GM19455 (cell line): ENCODE data around the gene STX12.
"Not testable (repeated sequence)": the region's sequence is repeated elsewhere in the genome, so short reads cannot be mapped to it uniquely, and the experiment has no call there.

Experiments used
- ATAC-seq: cut with Tn5 transposase; IDR thresholded peaks from one replicate; pipeline ENCODE4 v1.9.1; 2021; ENCODE audit not compliant: unreplicated experiment

Gene STX12

DNA sequence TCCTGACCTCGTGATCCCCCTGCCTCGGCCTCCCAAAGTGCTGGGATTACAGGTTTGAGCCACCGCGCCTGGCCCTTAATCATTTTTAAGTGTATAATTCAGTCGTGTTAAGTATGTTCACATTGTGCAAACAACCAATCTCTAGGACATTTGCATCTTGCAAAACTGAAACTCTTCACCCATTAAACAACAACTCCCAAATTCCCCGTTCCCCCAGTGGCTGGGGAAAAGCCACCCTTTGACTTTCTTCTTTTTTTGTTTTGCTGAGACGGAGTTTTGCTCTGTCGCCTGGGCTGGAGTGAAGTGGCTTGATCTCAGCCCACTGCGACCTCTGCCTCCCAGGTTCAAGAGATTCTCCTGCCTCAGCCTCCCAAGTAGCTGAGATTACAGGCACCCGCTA is 92.8 kb downstream of the STX12 start:
- ATAC-seq, result no peak

DNA sequence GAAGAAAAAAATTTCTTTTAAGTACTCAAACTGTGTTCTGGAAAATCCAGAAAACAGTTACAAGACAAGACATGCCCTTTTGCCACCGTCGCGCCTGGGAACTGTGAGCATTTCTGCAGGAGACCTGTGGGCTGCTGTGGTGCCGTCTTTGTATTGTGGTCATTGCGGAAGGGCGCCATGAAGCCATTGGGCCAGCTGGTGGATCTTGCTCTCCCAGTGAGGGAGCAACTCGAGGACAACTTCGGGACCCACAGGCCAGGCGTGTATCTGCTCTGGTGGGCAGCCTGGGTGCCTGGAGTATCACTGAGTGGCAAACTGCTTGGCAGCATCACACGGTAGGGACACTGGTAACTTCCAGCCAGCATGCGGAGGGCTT is 95.5 kb downstream of the STX12 start:
- no peak for ATAC-seq

DNA sequence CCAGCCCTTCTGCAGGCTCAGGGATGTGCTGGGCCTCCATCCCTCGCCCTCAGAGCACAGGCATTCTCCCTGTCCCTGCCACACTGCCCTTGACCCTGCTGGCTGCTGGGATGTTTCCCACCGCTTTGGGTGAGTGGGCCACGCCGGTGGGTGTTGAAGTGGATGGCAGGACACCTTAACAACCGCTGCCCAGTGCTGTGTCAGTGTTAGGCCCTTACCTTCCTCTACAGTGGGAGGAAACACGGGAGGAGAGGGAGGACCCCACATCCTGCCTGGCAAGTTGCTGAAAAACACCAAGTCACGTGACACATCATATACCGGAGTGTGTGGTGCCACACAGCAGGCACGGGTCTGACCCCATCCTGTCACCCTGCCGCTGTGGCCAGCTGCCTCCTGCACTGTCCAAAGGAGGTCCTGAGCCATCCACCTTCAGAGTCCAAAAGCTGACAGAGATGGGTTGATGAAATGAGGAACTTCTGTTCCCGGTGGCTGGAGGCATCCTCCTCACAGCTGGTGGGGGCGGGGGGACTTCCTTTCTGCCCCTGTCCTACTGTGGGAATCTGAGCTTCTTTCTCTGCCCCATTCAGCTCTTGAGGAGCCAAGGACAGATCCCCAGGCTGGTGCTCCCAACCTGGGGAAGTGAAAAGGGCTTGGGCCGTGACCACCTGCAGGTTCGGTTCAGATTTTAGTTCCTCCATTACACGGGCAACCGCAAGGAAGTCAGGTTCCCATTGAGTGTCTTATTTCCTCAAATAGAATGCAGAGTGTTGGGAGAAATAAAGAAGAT is 96.1 kb downstream of the STX12 start:
- no peak for ATAC-seq

DNA sequence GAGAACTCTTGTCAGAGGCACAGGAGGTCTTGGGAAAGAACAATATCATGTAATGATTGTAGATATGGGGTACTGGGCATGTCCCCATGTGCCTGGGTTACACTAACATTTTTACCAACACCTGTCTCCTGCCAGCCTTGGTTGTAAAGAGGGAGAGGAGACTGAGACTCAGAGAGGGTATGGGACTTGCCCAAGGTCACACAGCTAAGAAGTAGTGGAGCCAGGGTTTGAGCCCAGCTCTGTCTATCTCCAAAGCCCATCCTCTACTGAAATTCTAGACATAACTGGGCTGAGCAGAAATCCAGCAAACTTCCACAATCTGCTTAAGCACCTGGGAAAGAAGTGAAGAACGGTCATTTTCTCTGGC is 96.7 kb downstream of the STX12 start:
- ATAC-seq, result no peak

DNA sequence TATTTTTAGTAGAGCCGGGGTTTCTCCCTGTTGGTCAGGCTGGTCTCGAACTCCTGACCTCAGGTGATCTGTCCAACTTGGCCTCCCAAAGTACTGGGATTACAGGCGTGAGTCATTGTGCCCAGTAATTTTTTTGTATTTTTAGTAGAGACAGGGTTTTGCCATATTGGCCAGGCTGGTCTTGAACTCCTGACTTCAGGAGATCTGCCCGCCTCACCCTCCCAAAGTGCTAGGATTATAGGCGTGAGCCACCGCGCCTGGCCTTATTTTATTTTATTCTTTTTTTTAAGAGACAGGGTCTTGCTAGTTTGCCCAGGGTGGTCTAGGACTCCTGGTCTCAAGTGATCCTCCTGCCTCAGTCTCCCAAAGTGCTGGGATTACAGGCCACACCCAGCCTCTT is 98.1 kb downstream of the STX12 start:
- ATAC-seq, result not testable (repeated sequence)

DNA sequence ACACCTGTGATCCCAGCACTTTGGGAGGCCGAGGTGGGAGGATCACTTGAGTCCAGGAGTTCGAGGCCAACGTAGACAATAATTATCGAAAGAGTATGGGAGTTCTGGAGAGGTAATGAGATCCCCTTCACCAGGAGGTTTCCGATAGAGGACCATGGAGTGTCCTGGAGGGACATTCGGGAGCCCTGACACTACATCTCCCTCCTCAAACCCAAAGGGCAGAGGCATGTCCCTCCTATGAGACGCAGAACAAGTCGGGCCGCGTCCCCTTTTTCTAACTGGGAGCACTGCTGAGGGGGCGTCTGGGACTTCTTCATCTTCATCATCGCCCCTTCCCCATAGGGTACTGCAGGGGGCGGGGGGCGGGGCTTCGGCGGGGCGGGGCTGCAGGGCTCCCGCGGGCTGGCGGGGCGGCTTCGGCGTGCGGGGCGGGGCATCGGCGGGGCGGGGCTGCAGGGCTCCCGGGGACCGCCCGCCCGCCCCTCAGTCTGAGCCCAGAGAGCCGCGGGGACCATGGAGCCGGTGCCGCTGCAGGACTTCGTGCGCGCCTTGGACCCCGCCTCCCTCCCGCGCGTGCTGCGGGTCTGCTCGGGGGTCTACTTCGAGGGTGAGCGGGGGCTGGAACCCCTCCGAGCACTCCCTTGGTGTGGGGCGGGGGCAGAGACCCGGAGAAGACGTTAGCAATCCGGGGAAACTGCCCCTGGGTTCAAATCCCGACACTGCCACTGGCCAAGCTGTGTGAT is 99.2 kb downstream of the STX12 start, which contains the start of gene THEMIS2:
TSS of gene THEMIS2 (plus strand) at position 486 of the 743 bp plus-strand sequence. CDS start at position 514, 28 bp downstream.
- ATAC-seq, result no peak

DNA sequence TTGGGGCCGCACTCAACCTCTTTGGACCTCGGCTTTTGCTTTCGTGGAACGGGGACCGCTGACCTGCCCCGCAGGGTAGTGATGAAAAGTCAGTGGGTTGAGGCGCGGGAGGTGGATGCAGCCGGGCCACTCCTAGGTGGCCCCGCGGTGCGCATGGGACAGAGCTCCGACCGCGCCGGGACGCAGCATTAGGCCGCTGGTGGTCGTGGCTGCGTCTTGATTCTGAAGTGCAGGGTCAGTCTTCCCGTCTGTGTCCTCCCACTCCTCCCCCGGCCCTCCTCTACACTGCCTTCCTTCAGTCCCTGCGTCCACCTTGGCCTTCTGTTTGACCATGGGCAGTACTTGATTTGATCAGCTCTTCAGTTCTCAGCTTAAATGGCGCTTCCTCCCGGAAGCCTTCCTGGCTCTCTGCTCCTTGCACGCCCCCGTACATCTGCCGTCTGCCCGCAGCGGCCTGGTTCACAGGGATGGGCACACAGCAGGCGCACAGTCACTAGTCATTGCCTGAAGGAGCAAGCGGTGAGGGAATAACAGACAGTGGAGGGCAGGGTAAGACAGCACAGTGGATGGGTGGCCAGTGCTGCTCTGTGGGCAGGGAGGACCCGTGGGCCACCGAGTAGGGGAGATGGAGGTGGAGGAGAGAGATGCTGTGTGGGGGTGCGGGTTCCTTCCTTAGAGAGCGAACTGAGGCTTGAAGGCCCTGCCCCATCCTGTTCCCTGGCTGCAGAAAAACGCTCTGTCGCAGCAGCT is 100.0 kb downstream of the STX12 start:
- ATAC-seq, result no peak

DNA sequence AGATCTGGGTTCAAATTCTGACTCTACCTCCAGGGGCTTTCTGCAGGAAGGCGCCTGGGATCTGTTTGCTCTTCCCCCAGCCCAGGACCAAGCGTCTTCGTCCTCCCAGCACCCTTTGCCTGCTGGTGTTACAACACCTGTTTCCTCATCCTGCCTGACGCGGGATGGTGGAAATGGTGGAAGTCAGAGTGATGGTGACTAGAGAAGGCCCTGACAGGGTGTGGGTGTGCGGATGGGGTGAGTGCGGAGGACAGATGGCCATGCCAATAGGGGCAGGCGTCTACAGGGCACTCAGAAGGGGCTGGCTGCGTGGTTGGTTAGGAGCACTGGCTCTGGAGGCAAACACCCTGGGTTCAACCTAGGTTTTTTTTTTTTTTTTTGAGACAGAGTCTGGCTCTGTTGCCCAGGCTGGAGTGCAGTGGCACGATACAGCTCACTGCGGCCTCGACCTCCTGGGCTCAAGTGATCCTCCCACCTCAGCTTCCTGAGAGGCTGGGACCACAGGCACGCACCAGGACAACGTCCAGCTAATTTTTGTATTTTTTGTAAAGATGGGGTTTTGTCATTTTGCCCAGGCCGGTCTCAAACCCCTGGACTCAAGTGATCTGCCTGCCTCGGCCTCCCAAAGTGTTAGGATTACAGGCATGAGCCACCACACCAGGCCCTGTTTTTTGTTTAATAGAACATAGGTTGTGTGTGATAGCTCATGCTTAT is 100.8 kb downstream of the STX12 start:
- no peak for ATAC-seq
